ENCODE data around the gene DPP9.
"Not testable (repeated sequence)": the region's sequence is repeated elsewhere in the genome, so short reads cannot be mapped to it uniquely, and the experiment has no call there.

The DPP9 gene

DNA sequence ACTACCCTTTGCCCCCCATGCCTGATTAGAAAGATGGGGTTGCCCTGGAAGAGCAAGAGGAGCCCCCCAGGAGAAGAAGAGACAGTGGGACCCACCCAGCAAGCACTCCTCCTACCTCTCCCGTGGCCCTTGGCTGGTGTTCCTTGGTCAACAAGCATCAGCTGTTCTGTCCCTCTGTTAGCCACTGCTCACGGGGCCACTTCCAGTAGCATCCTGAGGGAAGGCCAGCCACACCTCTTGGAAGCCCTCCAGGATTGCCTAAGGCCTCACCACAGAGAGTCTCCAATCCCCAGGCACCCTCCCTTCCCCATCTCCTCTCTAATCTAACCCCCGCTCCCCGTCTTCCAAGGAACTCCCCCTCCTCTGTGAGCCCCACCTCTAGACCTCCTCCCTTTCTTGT lies 15.1 kb upstream of the DPP9 start:
- no peak for DNase-seq

DNA sequence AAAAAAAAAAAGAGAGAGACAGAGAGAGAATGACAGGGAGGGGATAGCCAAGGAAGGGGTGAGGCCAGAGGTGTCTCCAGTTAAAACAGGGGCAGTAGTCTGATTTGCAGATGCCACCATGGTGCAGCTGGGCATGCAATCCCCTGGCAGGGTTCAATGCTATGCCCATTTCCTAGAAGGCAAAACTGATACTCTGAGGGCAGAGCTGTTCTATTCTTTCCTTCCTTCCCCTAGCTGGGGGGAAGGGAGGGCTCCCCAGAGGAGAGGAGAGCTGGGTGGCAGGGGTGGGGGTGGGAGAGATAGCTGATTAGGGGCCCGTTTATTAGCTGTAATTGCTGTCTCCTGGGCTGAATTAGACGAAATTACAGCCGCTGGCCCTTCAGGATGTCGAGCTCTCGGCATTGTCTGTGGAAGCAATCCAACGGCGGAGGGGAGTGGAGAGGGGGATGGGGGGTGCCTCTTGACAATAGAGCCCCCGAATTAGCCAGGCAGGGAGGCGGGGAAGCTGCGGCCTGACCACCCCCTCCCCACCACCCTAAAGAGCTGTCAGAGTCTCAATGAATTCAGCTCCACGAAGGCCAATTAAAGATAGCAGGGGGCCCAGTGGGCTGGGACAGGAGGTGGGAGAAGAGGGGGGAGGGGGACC lies 14.4 kb upstream of the DPP9 start:
- DNase-seq: no peak

DNA sequence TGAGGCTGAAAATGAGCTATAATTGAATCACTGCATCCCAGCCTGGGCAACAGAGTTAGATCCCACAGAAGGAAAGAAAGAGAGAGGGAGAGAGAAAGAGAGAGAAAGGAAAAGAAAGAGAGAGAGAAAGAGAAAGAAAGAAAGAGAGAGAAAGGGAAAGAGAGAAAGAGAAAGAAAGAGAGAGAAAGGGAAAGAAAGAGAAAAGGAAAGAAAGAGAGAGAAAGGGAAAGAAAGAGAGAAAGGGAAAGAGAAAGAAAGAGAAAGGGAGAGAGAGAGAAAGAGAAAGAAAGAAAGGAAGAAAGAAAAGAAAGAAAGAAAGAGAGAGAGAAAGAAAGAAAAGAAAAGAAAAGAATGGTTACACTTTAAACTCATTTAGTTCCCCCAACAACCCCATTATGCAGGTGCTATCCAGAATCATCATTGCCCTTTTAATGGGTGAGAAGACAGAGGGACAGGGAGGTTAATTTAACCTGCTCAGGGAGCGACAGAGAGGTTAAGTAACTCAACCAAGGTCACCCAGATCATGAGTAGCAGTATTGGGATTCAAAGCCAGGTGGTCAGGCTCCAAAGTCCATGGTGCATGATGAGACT lies 10.2 kb upstream of the DPP9 start:
- no peak for DNase-seq

DNA sequence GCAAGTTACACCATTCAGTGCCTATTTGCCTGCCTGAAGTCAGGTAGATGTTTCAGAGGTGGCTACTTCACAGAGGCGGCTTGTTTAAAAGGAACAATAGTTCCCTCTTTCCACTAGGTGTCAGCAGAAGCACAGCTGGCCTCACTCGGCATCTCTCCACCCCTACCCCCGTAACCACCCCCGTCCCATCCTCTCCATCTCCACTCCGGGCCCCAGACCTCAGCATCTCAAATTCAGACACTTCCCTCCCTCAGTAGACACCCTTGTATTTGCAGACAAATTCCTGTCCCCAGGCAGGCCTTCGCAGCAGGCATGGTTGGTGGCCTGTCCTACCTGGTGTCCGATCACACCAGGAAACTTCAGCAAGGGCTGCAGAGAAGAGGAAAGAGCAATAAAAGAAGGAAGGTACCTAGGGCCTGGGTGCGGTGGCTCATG lies 9.1 kb upstream of the DPP9 start:
- peak; percentile 67 for DNase-seq

DNA sequence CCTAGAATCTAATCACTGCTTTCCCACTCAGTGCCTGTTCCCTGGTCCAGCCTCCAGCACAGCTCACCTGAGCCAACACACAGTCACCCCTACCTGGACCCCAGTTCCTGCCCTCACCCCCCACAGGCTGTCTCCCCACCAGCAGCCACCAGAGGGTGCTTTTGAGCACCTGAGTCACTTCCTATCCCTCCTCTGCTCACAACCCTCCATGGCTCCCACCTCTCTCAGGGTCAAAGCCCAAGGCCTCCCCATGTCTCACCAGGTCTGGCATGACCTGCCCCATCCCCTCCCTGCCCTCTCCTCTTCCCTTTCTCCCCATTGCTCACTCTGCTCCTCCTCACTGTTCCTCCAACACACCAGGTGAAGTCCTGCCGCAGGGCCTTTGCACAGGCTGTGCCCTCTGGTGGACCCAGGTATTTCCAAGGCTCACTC lies 7.1 kb upstream of the DPP9 start:
- peak; percentile 58 for DNase-seq

DNA sequence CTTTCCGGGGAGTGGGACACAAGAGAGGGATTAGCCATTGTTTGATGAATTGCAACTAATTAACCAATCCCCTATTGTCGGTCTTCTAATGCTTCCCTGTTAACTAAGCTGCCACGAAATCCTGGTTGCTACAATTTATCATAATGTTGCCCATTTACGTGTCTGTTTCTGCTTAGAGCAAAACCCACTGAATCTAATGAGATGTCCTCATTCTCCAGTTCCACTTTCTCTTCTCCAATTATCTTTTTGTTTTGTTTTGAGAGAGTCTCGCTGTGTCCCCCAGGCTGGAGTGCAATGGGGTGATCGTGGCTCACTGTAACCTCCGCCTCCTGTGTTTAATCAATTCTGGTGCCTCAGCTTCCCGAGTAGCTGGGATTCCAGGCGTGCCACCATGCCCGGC lies 5.2 kb upstream of the DPP9 start:
- DNase-seq: no peak

DNA sequence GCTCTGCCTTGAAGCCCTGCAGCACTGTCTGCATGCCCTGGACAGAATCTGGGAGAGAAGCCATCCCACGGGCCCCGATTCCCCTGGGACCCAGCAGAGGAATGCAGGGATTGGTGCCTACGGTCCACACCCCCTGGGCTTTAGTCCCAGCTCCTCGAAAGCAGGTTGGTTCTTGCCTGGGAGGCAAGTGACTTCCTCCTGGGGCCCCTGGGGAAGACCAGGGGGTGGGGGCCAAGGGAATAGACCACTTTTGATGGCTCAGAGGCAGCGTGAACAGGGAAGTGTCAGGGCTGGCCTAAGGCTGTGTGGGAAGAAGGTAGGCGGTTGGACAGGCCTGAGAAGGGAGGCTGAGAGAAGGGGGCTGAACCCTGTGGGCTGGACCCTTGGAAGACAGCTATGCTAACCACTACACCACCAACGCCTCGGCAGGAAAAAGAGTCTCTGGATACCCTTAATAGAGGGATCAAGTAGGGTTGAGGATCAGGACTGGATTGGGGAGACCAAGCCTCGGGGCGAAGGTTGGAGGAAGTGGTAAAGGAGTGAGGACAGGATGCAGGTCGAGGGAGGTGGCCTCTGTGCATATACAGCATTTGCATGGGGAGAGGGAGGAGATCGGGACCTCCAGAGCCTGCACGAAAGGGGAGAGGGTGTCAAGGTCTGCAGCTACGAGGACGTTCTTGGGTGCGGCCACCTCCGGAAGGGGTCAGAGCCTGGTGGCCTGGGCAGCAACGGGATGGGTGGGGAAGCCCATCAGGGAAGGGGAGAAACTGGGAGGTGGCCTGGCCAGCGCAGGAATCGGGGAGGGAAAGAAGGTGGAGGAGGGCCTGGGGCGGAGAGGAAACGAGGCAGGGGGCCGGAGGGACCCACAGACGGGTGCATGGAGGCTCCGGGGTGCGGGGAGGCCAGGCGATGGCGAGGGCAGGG lies 709 bp downstream of the DPP9 start:
- no peak for DNase-seq

DNA sequence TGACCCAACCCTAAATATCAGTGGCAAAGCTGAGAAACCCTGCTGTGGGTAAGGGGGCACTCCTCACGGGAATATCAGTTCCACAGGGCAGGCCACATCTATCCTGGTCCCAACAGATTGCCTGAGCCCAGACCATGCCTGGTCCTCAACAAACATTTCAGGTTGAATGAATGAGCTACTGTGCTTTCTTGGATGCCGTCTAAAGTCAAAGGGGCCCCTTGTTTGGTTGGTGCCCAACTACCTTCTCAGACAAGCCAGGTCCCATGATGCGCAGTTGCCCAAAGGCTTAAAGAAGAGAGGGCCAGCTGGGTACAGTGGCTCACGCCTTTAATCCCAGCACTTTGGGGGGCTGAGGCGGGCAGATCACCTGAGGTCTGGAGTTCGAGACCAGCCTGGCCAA lies 2.4 kb downstream of the DPP9 start:
- no peak for DNase-seq

DNA sequence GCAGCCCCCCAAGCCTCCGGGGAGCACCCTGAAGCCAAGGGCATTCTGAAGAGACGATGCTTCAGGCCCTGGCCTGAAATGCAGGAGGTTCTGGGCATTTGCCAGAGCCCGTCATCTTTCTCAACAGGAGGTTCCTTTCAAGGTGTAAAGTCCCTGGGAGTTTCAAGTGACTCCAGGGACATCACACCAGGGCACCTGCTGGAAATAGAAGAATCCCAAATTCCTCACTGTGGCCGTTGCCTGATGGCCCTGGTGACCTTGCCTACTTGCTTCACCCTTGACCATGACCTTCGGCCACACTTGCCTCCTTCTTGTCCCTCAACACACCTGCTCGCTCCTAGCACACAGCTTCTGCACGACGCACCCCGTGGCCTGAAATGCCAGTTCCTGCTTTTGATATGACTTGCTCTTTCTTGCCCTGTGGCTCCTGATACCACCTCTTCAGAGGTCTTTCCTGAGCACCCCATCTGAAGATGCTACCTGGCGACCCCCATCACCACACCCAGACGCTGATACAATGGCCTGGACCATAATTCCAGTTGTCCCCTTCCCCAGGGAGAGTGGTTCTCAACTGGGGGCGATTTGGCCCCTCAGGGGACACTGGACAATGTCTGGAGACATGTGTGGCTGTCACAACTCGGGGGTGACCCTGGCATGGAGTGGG lies 3.5 kb downstream of the DPP9 start:
- DNase-seq: no peak

DNA sequence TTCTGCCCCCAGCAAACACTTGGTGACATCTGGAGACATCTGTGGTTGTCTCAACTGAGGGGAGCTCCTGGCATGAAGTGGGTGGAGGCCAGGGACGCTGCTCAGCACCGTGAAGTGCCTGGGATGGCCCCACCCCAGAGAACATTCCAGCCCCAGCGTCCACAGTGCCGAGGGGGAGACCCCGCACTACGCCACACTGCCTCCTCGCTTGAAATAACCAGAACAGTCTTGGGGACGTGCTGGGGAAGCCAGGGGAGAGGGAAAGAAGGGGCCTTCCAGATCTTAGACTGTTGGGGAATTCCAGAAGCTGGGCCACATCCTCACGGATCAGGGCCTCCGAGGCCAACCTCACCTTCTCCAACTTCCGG lies 4.2 kb downstream of the DPP9 start:
- DNase-seq: no peak

DNA sequence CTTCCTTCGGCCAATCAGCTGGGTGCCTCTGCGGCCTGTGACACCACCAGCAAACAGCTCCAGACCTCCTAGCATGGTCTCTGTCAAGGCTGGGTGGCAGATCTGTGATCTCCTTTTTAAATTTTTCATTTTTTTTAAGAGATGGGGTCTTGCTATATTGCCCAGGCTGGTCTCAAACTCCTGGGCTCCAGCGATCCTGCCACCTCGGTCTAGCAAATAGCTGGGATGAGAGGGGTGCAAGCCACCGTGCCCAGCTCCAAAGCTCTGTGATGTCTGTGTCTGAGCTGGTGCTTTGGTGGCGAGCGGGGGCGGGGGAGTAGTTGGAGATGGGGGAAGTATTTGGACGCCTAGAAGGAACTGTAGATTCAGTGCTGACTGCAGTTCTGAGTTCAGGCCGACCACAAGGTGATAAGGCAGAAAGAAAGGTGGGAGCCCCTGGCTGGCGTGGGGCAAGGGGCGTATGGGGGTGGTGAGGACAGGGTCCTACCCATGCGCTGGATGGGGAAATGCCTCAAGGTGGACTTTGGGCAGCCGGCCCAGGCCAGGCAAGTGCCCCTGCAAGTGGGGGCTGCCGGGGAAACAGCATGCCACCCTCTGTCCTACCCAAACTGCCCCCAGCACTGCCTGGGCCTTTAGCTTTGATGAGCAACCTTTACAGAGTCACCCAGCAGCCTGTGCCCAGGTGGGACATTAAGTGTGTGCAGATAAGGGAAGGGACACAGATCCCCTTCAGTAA lies 5.5 kb downstream of the DPP9 start:
- no peak for DNase-seq

DNA sequence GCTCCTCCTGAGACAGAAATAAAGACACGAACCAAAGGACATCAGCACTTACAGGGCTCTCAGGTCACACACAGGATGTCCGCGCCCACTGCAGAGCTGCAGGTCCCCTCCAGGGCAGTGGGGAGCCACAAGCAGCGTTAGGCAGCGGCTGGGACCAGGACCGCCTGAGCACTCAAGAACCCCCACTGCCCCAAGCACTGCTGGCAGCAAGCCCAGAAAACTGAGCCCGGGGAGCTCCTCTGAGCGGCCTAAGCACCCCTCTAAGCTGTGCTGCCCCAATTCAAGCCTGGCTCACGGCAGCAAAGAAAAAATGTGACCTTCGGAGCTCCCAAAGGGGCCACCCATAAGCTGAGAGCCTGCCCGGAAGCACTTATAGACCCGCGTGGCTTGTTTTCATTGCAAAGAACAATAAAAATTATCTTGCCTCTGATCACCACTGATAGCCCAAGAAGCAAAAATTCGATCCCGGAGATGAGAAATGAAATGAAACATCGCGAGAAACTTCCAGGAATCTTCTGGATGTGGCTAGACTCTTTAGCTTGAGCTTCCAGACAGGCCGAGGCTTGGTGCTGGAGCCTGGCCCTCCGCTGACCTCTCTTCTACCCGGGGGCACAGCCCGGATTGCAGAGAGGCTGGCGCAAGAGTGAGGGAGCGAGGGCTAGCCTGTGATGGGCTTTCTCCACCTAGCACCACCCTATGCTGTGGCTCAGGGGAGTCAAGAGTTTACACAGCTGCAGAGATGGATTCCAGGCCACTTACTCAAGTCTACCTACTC lies 6.3 kb downstream of the DPP9 start:
- DNase-seq: no peak

DNA sequence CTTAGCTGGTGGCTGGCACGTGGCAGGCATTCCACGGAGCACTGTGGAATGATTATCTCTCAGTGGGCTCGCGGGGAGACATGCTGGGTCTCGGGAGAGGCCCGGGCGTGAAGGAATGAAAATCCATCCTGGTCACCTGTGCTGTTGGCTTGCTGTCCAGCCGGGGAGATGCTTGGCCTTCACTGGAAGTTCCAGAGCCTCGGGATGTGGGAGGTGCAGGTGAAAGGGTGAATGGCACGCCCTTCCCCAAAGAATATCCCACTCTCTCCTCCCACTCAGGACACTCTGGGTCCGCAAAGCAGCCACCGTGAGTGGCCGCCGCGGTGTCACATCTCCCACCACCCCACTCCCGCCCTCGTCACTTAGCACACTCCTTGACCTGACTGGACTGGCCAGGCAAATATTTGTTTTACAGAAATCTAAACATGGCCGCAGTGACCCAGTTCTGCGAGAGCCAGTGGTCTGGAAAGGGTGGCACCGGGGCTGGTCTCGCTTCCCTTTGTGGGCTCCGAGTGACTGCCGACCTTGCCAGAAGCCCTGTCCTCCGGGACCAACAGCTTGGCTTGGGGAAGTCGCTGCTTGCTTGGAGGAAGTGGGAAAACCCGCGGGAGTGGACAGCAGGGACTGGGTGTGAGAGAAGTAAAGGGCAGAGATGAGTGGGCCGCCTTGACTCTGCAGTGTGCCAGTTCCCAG lies 8.0 kb downstream of the DPP9 start:
- no peak for DNase-seq

DNA sequence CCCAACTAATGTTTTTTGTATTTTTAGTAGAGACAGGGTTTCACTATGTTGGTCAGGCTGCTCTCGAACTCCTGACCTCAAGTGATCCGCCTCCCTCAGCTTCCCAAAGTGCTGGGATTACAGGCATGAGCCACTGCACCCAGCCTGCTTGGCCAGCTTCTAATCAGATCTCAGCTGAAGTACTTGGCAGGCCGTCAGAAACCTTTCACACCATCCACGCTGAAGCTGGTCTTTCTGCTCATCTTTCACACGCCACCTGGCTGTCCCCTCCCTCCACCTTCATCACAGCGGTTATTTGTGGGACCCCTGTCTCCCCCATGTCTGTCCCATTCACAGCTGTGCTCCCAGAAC lies 8.5 kb downstream of the DPP9 start:
- DNase-seq: not testable (repeated sequence)

DNA sequence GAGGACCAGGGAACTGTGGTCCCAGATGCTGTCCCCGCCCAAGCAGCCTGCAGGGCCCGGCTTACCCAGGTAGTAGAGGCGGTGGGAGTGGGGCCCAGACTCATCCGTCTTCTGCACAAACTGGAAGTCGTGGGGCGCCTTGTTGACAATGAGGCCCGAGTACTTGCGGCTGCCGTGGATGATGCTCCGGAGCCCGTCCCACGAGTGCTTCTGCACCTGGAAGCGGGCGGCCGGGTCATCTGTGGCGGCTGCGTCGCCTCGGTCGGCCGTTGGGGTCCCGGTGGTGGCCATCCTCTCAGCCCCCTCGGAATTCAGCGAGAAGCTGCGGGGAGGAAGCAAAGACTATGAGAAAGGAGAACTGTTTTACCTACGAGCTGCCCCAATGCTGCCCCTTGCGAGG lies 9.6 kb downstream of the DPP9 start:
- no peak for DNase-seq

DNA sequence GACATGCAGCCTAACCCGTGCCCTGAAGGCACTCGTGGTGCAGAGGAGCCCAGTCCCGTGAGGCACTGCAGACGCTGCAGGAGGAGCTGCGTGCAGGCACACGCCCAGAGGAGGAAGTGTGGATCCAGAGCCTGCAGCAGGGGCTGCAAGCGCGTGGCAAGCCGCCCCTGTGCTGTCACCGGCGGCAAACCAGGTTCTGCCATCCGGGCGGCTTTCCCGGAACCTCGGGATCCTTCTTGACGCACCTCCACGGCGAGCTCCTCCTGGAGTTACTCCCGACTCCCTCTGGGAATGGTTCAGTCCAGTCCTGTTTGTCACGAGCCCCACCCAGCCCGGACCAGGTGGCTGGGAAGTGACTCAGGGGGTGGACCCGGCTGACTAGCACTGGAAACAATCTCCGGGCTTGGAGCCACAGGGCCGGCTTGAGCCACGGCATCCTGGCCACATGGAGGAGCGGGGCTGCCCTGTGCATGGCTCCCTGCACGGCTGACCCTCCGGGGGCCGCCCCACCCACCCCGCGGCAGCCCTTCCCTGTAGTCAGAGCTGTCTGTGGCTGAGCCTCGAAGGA lies 10.2 kb downstream of the DPP9 start:
- DNase-seq: no peak

DNA sequence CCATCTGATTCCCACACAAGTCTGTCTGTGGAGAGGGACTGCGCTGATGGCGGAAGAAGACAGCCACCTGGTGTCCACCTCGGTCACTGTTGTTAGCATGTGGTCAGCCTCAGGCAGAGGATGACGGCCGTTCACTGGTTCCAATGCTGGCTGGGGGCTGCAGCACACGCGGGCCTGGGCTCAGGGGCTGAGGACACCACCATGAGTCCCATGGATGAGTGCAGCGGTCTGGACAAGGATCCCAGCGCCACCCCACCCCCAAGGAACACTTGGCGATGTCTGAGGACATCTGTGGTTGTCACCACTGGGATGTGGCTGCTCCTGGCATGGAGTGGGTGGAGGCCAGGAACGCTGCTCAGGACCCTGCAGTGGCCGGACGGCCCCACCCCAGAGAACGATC lies 10.9 kb downstream of the DPP9 start:
- DNase-seq: no peak

DNA sequence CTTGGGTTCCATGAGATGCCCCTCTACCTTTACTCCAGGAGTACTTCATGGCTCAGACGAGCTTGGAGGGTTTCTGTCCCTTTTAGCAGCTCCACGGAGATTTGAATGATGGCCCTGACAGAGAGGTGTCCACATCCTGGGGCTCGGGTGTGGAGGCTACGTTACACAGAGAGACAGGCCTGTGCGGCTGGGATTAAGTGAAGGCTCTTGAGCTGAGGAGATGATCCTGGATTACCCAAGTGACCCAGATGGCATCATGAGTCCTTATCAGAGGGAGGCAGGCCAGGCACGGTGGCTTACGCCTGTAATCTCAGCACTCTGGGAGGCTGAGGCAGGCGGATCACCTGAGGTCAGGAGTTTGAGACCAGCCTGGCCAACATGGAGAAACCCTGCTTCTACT lies 12.4 kb downstream of the DPP9 start:
- DNase-seq: no peak

DNA sequence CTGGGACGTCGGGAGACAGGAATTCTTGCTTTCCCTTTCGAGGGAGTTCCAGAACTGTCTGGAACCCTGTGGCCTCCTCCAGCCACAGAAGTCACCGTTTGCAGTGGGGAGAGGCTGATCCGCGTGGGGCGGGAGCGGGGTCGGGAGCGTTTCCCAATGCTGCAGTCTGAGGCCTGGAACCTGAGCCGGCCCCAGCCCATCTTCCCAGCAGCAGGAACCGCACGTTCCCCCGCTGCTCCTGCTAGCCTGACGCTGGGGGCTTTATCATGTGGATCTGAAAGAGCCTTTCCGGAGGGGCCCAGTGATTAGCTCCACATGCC lies 13.4 kb downstream of the DPP9 start:
- no peak for DNase-seq

DNA sequence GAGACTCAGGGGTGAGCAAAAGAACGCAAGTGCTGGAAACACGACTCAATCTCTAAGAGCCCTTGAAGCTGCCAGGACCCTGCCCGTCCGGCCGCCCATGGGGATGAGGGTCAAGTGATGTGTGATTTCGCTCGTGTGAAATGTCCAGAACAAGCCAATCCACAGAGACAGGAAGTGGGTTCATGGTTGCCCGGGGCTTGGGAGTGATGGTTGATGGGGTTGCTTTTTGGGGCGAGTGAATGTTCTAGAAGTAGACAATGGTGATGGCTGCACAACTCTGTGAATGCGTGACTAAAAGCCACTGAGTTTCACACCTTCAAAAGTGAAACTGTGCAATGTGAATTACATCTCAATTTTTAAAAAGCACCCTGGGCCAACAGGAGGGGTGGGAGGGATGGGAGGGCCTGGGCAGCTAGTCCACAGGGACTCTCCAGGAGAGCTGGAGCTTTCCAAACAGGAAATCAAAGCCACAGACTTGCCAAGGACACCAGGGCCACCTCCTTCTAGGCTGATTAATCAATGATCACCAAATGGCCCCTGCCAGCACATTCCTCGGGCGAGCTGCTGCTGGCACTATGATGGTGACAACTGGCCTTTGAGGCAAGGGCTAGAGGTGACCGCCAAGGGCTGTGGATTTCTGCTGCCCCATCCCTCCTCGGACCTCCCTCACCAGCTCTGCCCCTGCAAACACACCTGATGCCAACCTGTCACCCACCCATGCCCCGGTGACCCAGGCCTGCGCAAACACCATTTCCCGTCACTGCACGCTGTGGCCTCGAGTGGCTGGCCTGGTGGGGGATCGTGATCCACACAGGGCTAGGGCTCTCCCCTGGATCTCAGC lies 14.0 kb downstream of the DPP9 start:
- peak; percentile 37 for DNase-seq

Data from CD4-positive, alpha-beta T cell treated with Interleukin-15 for 1 hour (primary cell).